CD14-positive monocyte (primary cell): ENCODE results near the gene CPA1. TPM values are rescaled to one million over a fixed set of nuclear protein-coding genes. Genes with fewer than 3 reads are reported as not detected.

Source experiments
- DNase-seq, 3 donors: peaks; one replicate each; pipeline ENCODE4 v3.0.0-alpha.2; 2011 to 2022
- H2AFZ ChIP-seq: 2 replicates; pipeline ENCODE4 v1.6.0; 2012; ENCODE audit warnings: mild to moderate bottlenecking, low read depth, low read length, inconsistent platforms; ENCODE audit not compliant: insufficient read depth, poor library complexity, severe bottlenecking
- H3K27ac ChIP-seq, 2 donors: 1 replicate in 1 of 2; 2 replicates in 1 of 2; pipeline ENCODE4 v1.5.1; 2012 to 2013; ENCODE audit warnings: low read length in 2 of 2, control low read depth in 1 of 2, inconsistent platforms in 1 of 2, low read depth in 1 of 2, mild to moderate bottlenecking in 1 of 2
- H3K27me3 ChIP-seq, 2 donors: one replicate each; pipeline versions ENCODE4 v1.6.0 to v1.6.1; 2011 to 2013; ENCODE audit warnings: low read length in 2 of 2; ENCODE audit not compliant: control insufficient read depth in 2 of 2, insufficient read depth in 2 of 2
- H3K36me3 ChIP-seq, 2 donors: replicated peaks in 1 of 2; 1 replicate in 1 of 2; 2 replicates in 1 of 2; pipeline versions ENCODE4 v1.5.1 to v1.6.1; 2012 to 2013; ENCODE audit warnings: low read length in 2 of 2, control low read depth in 1 of 2, inconsistent platforms in 1 of 2, mild to moderate bottlenecking in 1 of 2; ENCODE audit not compliant: insufficient read depth in 2 of 2, control insufficient read depth in 1 of 2
- H3K4me1 ChIP-seq, 2 donors: 1 replicate in 1 of 2; 2 replicates in 1 of 2; pipeline versions ENCODE4 v1.5.1 to v1.6.1; 2012 to 2013; ENCODE audit warnings: low read length in 2 of 2, control low read depth in 1 of 2, inconsistent platforms in 1 of 2, mild to moderate bottlenecking in 1 of 2, moderate library complexity in 1 of 2; ENCODE audit not compliant: insufficient read depth in 2 of 2, control insufficient read depth in 1 of 2
- H3K4me2 ChIP-seq: replicated peaks from 2 replicates; pipeline ENCODE3; 2012; ENCODE audit warnings: low read length, moderate library complexity, mild to moderate bottlenecking; ENCODE audit not compliant: poor library complexity, severe bottlenecking; ENCODE audit errors: extremely low read depth
- H3K4me3 ChIP-seq, 3 experiments: fragments of 200-600 bp in 1 of 3; sonication (generic) in 1 of 3; replicated peaks in 1 of 3; 1 replicate in 2 of 3; 2 replicates in 1 of 3; pipeline ENCODE4 v1.5.1; 2011 to 2013; ENCODE audit warnings: low read length in 3 of 3, mild to moderate bottlenecking in 3 of 3, control low read depth in 2 of 3, low read depth in 2 of 3, inconsistent platforms in 1 of 3, moderate library complexity in 1 of 3
- H3K79me2 ChIP-seq: 2 replicates; pipeline ENCODE4 v1.6.0; 2012; ENCODE audit warnings: mild to moderate bottlenecking, control low read depth, inconsistent platforms, low read length, moderate library complexity; ENCODE audit not compliant: insufficient read depth
- H3K9ac ChIP-seq: 2 replicates; pipeline ENCODE4 v1.6.0; 2017; ENCODE audit warnings: low read length, mild to moderate bottlenecking; ENCODE audit not compliant: insufficient read depth, poor library complexity, severe bottlenecking
- H3K9me3 ChIP-seq, 2 donors: replicated peaks in 1 of 2; 1 replicate in 1 of 2; 2 replicates in 1 of 2; pipeline versions ENCODE4 v1.5.1 to v1.6.1; 2012 to 2013; ENCODE audit warnings: low read length in 2 of 2, control low read depth in 1 of 2; ENCODE audit not compliant: control insufficient read depth in 1 of 2, insufficient read depth in 1 of 2
- H4K20me1 ChIP-seq: 2 replicates; pipeline ENCODE4 v1.6.0; 2012; ENCODE audit warnings: mild to moderate bottlenecking, low read length, control low read depth, moderate library complexity; ENCODE audit not compliant: insufficient read depth
- H3K27ac Mint-ChIP-seq, 7 donors: one replicate each; pipeline ENCODE4 v1.8.0; 2020; ENCODE audit warnings: mild to moderate bottlenecking in 7 of 7, mixed read lengths in 7 of 7, moderate library complexity in 6 of 7, inconsistent platforms in 2 of 7
- H3K27me3 Mint-ChIP-seq, 3 donors: one replicate each; pipeline ENCODE4 v1.8.0; 2021 to 2022; ENCODE audit warnings: low read depth in 3 of 3, mild to moderate bottlenecking in 3 of 3, mixed read lengths in 3 of 3, moderate library complexity in 3 of 3, inconsistent platforms in 1 of 3
- H3K36me3 Mint-ChIP-seq, 2 donors: one replicate each; pipeline ENCODE4 v1.8.0; 2020; ENCODE audit warnings: mixed read lengths in 2 of 2, inconsistent platforms in 1 of 2, mild to moderate bottlenecking in 1 of 2
- H3K4me1 Mint-ChIP-seq: one replicate; pipeline ENCODE4 v1.8.0; 2020; ENCODE audit warnings: mild to moderate bottlenecking, mixed read lengths
- H3K4me3 Mint-ChIP-seq, 2 donors: one replicate each; pipeline ENCODE4 v1.8.0; 2020; ENCODE audit warnings: mild to moderate bottlenecking in 2 of 2, mixed read lengths in 2 of 2, moderate library complexity in 1 of 2
- H3K9me3 Mint-ChIP-seq, 7 donors: one replicate each; pipeline ENCODE4 v1.8.0; 2020 to 2022; ENCODE audit warnings: mixed read lengths in 7 of 7, mild to moderate bottlenecking in 6 of 7, moderate library complexity in 6 of 7, inconsistent platforms in 2 of 7
- WGBS: methylation state at CpG from one replicate; pipeline ENCODE4 v1.1.5; 2013; ENCODE audit warnings: missing lambda C conversion rate; ENCODE audit not compliant: insufficient coverage; 5-methylcytosine and 5-hydroxymethylcytosine counted together
- intact Hi-C, 2 donors: fragments of 100-400 bp; cut with micrococcal nuclease; formaldehyde crosslinking; loops; one replicate each; pipeline versions ENCODE4 v1.15.0 to v1.15.1; 2023
- polyA plus RNA-seq, 3 donors: library from polyadenylated mRNA; depleted of rRNA in 1 of 3; unstranded in 2 of 3; stranded (reverse) in 1 of 3; fragments of 300-500 nt in 2 of 3; fragments of >200 nt in 1 of 3; fragmentation: Illumina TruSeq in 2 of 3; gene quantifications; 1 replicate in 2 of 3; 2 replicates in 1 of 3; pipeline ENCODE4 v1.2.3, GENCODE V29; 2012 to 2021
- TF ChIP-seq, protein P1 (sequence below): fragments of 200-600 bp; IDR thresholded peaks from one replicate; pipeline ENCODE4 v1.8.0; 2022; ENCODE audit warnings: antibody characterized with exemption, mild to moderate bottlenecking

CPA1 gene
- polyA plus RNA-seq, 3 donors: not detected

DNA sequence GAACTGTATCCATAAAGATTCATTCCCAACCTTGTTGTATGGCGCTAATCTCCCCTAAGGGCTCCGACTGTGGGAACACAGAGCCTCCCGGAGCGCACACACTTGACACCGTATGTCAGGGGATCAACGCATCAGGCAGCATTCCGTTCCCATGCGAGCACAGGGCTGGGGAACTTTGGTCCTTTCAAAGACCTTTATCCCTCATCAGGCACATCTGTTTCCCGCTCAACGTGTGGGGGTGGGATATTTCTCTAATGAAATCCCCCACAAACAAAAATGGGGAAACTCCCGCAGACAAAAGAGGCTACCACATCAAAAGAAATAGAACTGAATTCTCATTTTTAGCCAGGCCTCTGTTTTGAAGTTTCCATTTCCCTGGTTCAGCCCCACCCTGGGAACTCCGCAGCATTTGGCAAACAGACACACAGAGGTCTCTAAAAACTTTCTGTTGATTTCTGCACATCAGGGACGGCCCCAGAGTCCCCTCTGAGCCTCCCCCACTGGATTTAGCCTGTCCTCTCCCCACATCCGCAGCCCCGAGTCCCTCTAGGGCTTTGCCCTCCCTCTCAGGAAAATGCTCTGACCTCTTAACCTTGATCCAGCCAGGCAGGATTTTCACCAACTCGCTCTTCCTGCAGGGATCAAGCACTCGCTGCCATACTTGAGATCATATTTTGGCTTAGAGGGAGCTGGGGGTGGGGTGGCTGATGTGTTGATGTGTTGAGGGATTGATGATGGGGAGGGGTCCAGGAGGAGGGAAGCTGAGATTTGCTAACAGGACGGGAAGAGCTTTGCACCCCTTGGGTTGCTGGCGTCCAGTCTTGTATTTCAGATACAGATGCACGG is 29.1 kb upstream of the CPA1 start:
- peaks cover 4% of the 10 kb centered on the region for H3K4me1 Mint-ChIP-seq
- H3K4me1 ChIP-seq: no peaks in the 10 kb centered on the region
- no peak overlapping the region for H2AFZ ChIP-seq
- H3K27me3 Mint-ChIP-seq: peaks cover 0 to 5% (median 2%) of the 10 kb centered on the region in 3 donors
- no peak overlapping the region for H3K27ac ChIP-seq
- no peaks in the 10 kb centered on the region for H3K9me3 ChIP-seq
- TF ChIP-seq, protein P1, sequence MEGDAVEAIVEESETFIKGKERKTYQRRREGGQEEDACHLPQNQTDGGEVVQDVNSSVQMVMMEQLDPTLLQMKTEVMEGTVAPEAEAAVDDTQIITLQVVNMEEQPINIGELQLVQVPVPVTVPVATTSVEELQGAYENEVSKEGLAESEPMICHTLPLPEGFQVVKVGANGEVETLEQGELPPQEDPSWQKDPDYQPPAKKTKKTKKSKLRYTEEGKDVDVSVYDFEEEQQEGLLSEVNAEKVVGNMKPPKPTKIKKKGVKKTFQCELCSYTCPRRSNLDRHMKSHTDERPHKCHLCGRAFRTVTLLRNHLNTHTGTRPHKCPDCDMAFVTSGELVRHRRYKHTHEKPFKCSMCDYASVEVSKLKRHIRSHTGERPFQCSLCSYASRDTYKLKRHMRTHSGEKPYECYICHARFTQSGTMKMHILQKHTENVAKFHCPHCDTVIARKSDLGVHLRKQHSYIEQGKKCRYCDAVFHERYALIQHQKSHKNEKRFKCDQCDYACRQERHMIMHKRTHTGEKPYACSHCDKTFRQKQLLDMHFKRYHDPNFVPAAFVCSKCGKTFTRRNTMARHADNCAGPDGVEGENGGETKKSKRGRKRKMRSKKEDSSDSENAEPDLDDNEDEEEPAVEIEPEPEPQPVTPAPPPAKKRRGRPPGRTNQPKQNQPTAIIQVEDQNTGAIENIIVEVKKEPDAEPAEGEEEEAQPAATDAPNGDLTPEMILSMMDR: no peak
- no peaks in the 10 kb centered on the region for H4K20me1 ChIP-seq
- H3K79me2 ChIP-seq: no peaks in the 10 kb centered on the region
- no peaks in the 10 kb centered on the region for H3K36me3 ChIP-seq
- H3K4me3 ChIP-seq: no peak overlapping the region
- WGBS: 89% methylated on average over 11 of the region's 20 CpGs
- H3K9ac ChIP-seq: no peak overlapping the region
- peaks cover 0 to 2% (median 0%) of the 10 kb centered on the region in 7 donors for H3K9me3 Mint-ChIP-seq
- intact Hi-C loops: no loop called here
- H3K27ac Mint-ChIP-seq: no peak overlapping the region
- H3K27me3 ChIP-seq: no peaks in the 10 kb centered on the region
- H3K36me3 Mint-ChIP-seq: no peaks in the 10 kb centered on the region
- no peak overlapping the region for H3K4me2 ChIP-seq
- no peak overlapping the region for H3K4me3 Mint-ChIP-seq
- DNase-seq: no peak

DNA sequence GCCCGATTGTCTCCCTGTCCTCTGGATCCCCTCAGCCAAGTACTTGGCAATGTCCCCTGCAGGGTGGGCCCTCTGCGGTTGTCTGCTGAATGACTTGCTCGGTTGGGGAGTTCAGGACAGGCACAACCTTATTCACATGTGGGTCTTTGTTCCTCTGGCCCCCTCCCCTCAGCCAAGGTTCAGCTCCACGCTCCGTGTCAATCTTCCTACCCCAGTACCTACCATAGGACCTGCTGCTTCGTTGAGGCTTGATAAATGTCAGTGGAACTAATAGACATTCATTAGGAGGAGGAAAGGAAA is 28.6 kb upstream of the CPA1 start:
- H3K27me3 ChIP-seq: no peaks in the 10 kb centered on the region
- Mint-ChIP-seq H3K9me3 (peaks cover 0 to 2% (median 0%) of the 10 kb centered on the region in 7 donors), H3K4me1 (peaks cover 4% of the 10 kb centered on the region), H3K27ac (no peak overlapping the region), H3K27me3 (peaks cover 0 to 5% (median 2%) of the 10 kb centered on the region in 3 donors), H3K4me3 (no peak overlapping the region), H3K36me3 (no peaks in the 10 kb centered on the region)
- no peaks in the 10 kb centered on the region for H4K20me1 ChIP-seq
- H3K4me2 ChIP-seq: no peak overlapping the region
- no peak overlapping the region for H3K4me3 ChIP-seq
- no peaks in the 10 kb centered on the region for H3K4me1 ChIP-seq
- H3K79me2 ChIP-seq: no peaks in the 10 kb centered on the region
- H3K9ac ChIP-seq: no peak overlapping the region
- no peaks in the 10 kb centered on the region for H3K36me3 ChIP-seq
- DNase-seq: no peak
- H3K27ac ChIP-seq: no peak overlapping the region
- no peak overlapping the region for H2AFZ ChIP-seq
- 93% methylated on average over 3 of the region's 6 CpGs for WGBS
- no peaks in the 10 kb centered on the region for H3K9me3 ChIP-seq
- intact Hi-C loops: no loop called here
- TF ChIP-seq, protein P1: no peak
